WERI-Rb-1 (cell line): ENCODE measurements around the gene FIGN.

Experiments used
- DNase-seq: peaks from one replicate; pipeline ENCODE4 v3.0.0-alpha.2; 2020
- H3K27ac ChIP-seq: fragments of 250-450 bp; sonication (Bioruptor Pico); 2 replicates; pipeline ENCODE4 v1.5.1; 2020; ENCODE audit warnings: mild to moderate bottlenecking, moderate library complexity
- H3K27me3 ChIP-seq: fragments of 250-450 bp; sonication (Bioruptor Pico); 2 replicates; pipeline ENCODE4 v1.5.1; 2021; ENCODE audit warnings: mild to moderate bottlenecking, low read depth, moderate library complexity; ENCODE audit not compliant: insufficient read depth, severe bottlenecking
- H3K36me3 ChIP-seq: fragments of 250-450 bp; sonication (Bioruptor Pico); 2 replicates; pipeline ENCODE4 v1.5.1; 2020; ENCODE audit warnings: mild to moderate bottlenecking, moderate library complexity
- H3K4me3 ChIP-seq: 2 replicates; pipeline ENCODE4 v1.5.1; 2011; ENCODE audit warnings: low read depth, mild to moderate bottlenecking, control low read depth, low read length
- H3K9me3 ChIP-seq: fragments of 250-450 bp; sonication (Bioruptor Pico); 2 replicates; pipeline ENCODE4 v1.5.1; 2021; ENCODE audit warnings: mild to moderate bottlenecking, moderate library complexity; ENCODE audit not compliant: severe bottlenecking
- TF ChIP-seq, protein P1 (sequence below): IDR thresholded peaks from 2 replicates; pipeline ENCODE4 v1.5.1; 2011; ENCODE audit warnings: low read depth, mild to moderate bottlenecking, control low read depth, inconsistent platforms, low read length

The FIGN gene

DNA sequence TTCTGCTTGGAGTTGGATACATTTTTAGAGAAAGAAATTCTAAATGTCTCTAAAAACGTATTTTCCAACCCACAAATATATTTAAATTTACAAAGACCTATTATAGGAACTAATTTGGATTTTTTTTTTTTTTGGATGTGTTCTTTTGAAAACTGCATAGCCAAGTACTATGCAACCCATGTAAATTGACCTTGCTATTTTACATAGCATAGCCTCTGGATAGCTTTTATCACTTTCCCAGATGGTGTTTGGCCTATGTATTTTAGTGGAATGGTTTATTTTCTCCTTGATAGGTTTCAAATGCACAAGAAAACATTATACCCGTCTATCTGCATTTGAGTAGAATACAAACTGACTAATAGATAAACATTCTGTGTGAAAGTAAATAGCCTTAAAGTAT is 130.0 kb downstream of the FIGN start:
- TF ChIP-seq, protein P1, sequence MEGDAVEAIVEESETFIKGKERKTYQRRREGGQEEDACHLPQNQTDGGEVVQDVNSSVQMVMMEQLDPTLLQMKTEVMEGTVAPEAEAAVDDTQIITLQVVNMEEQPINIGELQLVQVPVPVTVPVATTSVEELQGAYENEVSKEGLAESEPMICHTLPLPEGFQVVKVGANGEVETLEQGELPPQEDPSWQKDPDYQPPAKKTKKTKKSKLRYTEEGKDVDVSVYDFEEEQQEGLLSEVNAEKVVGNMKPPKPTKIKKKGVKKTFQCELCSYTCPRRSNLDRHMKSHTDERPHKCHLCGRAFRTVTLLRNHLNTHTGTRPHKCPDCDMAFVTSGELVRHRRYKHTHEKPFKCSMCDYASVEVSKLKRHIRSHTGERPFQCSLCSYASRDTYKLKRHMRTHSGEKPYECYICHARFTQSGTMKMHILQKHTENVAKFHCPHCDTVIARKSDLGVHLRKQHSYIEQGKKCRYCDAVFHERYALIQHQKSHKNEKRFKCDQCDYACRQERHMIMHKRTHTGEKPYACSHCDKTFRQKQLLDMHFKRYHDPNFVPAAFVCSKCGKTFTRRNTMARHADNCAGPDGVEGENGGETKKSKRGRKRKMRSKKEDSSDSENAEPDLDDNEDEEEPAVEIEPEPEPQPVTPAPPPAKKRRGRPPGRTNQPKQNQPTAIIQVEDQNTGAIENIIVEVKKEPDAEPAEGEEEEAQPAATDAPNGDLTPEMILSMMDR = no peak

DNA sequence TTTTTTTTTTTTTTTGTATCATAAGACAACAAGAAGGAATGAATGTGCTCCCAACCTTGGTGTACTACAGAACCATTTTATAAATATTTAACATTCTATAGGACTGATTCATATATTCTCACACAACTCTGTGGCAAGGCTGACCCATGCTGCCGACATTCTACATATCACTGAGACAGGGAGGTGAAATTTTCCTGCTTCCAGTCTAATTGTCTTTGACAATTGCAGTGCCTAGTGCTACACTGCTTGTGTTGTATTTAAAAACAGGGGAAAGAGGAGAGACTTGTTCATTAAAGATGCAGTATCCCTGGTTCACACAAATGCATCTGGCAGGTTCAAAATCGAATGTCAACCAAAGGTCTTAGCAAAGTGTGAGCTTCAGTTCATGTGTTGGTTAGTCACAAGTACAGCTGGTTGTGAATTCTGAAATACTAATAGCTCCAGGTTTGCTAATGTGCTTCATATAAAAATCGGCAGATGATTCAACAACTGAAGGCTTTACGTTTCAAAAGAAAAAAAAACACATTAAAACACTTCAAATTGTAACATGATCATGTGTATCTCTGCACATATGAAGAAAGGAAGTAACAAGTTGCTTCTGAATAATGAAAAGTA is 130.8 kb downstream of the FIGN start:
- H3K27me3 ChIP-seq = no peaks in the 10 kb centered on the region
- DNase-seq = no peak

More for the DNA sequence above, 130.0 kb downstream of the FIGN start:
- H3K36me3 ChIP-seq = no peaks in the 10 kb centered on the region
- no peak overlapping the region for H3K27ac ChIP-seq
- H3K27me3 ChIP-seq = no peaks in the 10 kb centered on the region
- H3K9me3 ChIP-seq = no peaks in the 10 kb centered on the region
- no peak for DNase-seq
- no peak overlapping the region for H3K4me3 ChIP-seq

GRCh38 chr2:163602196-163602595 is 133.6 kb downstream of the FIGN start:
- H3K4me3 ChIP-seq = no peak overlapping the region
- no peaks in the 10 kb centered on the region for H3K9me3 ChIP-seq
- DNase-seq = no peak
- no peak overlapping the region for H3K27ac ChIP-seq
- H3K36me3 ChIP-seq = no peaks in the 10 kb centered on the region
- TF ChIP-seq, protein P1 = no peak
- H3K27me3 ChIP-seq = no peaks in the 10 kb centered on the region

More for the DNA sequence above, 130.8 kb downstream of the FIGN start:
- H3K36me3 ChIP-seq = no peaks in the 10 kb centered on the region
- H3K27ac ChIP-seq = no peak overlapping the region
- H3K9me3 ChIP-seq = no peaks in the 10 kb centered on the region
- H3K4me3 ChIP-seq = no peak overlapping the region
- TF ChIP-seq, protein P1 = no peak

DNA sequence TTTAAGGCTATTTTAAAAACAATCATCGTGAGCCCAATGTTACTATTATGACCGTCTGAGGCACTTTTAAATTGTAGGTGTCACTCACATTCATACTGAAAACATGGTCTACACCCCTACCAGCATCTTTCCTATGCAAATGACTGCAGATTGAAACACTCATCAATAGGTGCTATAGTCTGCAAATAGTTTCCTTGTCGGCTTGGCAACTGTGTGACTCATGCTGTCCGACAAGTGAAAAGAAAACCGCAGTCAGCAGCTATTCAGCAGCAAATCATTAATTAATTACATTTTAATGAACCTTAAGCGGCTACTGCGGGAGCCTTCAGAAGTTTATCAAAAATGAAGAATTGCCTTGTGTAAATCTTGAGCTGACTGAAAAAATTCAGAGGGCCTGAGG is 134.4 kb downstream of the FIGN start:
- H3K4me3 ChIP-seq = no peak overlapping the region
- no peak overlapping the region for H3K27ac ChIP-seq
- TF ChIP-seq, protein P1 = no peak
- no peaks in the 10 kb centered on the region for H3K9me3 ChIP-seq
- H3K27me3 ChIP-seq = no peaks in the 10 kb centered on the region
- no peak for DNase-seq
- H3K36me3 ChIP-seq = no peaks in the 10 kb centered on the region

DNA sequence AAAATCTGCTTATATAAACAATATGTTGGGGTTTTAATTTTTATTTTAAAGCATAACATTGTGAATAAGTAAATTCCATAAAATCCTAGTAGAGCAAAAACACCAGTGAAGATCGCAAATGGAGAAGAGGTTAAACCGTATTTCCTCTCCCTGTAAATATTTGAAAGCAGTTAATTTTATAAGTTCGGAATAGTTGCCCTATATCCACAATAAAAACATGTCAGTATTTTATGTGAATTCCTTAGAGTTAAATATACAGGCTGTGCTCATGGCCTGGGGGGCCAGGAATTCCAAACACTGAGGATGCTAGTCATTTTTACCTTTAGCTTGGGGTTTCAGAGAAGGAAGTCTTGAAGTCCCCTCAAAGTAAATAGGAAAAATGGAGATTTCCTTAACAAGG is 135.0 kb downstream of the FIGN start:
- TF ChIP-seq, protein P1 = no peak

DNA sequence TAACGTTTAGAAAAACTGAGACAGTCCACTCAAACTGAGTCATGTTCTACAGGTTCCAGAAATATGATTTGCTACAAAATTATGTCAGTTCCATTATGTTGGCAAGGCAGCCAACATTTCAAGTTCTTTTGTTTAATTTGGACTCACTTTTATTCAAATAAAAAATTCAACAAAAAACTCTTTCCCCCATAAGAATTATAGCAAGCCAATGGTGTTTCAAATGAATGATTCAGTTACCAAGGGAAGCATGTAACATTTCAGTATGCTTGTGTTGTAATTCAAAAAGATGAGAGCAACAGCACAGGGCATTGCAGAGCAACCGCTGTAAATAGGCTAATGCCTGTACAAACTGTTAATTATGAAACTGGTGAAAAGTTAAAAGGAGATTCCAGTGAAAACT is 140.8 kb downstream of the FIGN start:
- H3K27me3 ChIP-seq = no peaks in the 10 kb centered on the region
- H3K27ac ChIP-seq = no peak overlapping the region
- TF ChIP-seq, protein P1 = no peak
- no peaks in the 10 kb centered on the region for H3K9me3 ChIP-seq
- no peak overlapping the region for H3K4me3 ChIP-seq
- no peaks in the 10 kb centered on the region for H3K36me3 ChIP-seq
- DNase-seq = no peak

More for the DNA sequence above, 135.0 kb downstream of the FIGN start:
- Histone ChIP-seq H3K9me3 (no peaks in the 10 kb centered on the region), H3K4me3 (no peak overlapping the region), H3K27me3 (no peaks in the 10 kb centered on the region), H3K27ac (no peak overlapping the region), H3K36me3 (no peaks in the 10 kb centered on the region)
- DNase-seq = no peak
